Glomerular endothelial cell (primary cell): ENCODE results near the gene DHRS4L2. TPM values are rescaled to one million over a fixed set of nuclear protein-coding genes. Genes with fewer than 3 reads are reported as not detected.
A peak's percentile ranks its signal among the peaks of the same experiment; 100 is the strongest.
"Not testable (repeated sequence)": the region's sequence is repeated elsewhere in the genome, so short reads cannot be mapped to it uniquely, and the experiment has no call there.

ENCODE experiments used
- DNase-seq: peaks from one replicate; pipeline ENCODE4 v3.0.0-alpha.2; 2011; ENCODE audit warnings: low read depth, low spot score; ENCODE audit errors: extremely low read depth
- total RNA-seq: library from RNA; depleted of rRNA; stranded (reverse); fragments of >200 nt; gene quantifications from 2 replicates; pipeline ENCODE4 v1.2.3, GENCODE V29; 2015

Gene DHRS4L2
- total RNA-seq, 1 donor from 2014 or later = 8.7 TPM

GRCh38 chr14:24013654-24014514 lies 25.2 kb downstream of the DHRS4L2 start:
- peak; percentile 54 for DNase-seq

GRCh38 chr14:24015745-24016144 lies 27.0 kb downstream of the DHRS4L2 start:
- not testable (repeated sequence) for DNase-seq

- DNase-seq = not testable (repeated sequence)
These were observed 30.2 kb downstream of the DHRS4L2 start for GRCh38 chr14:24018978-24019377.

- not testable (repeated sequence) for DNase-seq
These were observed 31.2 kb downstream of the DHRS4L2 start for GRCh38 chr14:24019944-24020343.

- not testable (repeated sequence) for DNase-seq
These were observed 31.8 kb downstream of the DHRS4L2 start for GRCh38 chr14:24020520-24020919.

- DNase-seq = not testable (repeated sequence)
These were observed 36.2 kb downstream of the DHRS4L2 start for GRCh38 chr14:24024939-24025418.

- DNase-seq = not testable (repeated sequence)
These were observed 41.0 kb downstream of the DHRS4L2 start for GRCh38 chr14:24029687-24030086.

- DNase-seq = not testable (repeated sequence)
These were observed 42.6 kb downstream of the DHRS4L2 start for GRCh38 chr14:24031331-24031730.

GRCh38 chr14:24032727-24033418 lies 44.1 kb downstream of the DHRS4L2 start:
- no peak for DNase-seq

- DNase-seq = not testable (repeated sequence)
These were observed 47.0 kb downstream of the DHRS4L2 start for GRCh38 chr14:24035769-24036168.

- DNase-seq = no peak
These were observed 47.6 kb downstream of the DHRS4L2 start for GRCh38 chr14:24036169-24036962.

- DNase-seq = not testable (repeated sequence)
These were observed 48.4 kb downstream of the DHRS4L2 start for GRCh38 chr14:24036963-24037657.

- no peak for DNase-seq
These were observed 48.9 kb downstream of the DHRS4L2 start for GRCh38 chr14:24037658-24038037.

- DNase-seq = no peak
These were observed 50.0 kb downstream of the DHRS4L2 start for GRCh38 chr14:24038686-24039085.

GRCh38 chr14:24040692-24041091 lies 52.0 kb downstream of the DHRS4L2 start:
- DNase-seq = no peak

GRCh38 chr14:24042746-24043145 lies 54.0 kb downstream of the DHRS4L2 start:
- no peak for DNase-seq

- not testable (repeated sequence) for DNase-seq
These were observed 60.3 kb downstream of the DHRS4L2 start for GRCh38 chr14:24049002-24049401.

- not testable (repeated sequence) for DNase-seq
These were observed 62.0 kb downstream of the DHRS4L2 start for GRCh38 chr14:24050753-24051152.

- DNase-seq = no peak
These were observed 62.6 kb downstream of the DHRS4L2 start for GRCh38 chr14:24051176-24051788.
